Fibroblast of mammary gland (primary cell): ENCODE results near the gene AVEN.
A peak's percentile ranks its signal among the peaks of the same experiment; 100 is the strongest.

Experiments used
- DNase-seq: peaks from one replicate; pipeline ENCODE4 v3.0.0-alpha.2; 2010; ENCODE audit warnings: low read depth
- H3K4me3 ChIP-seq: 2 replicates; pipeline ENCODE4 v1.5.1; 2011; ENCODE audit warnings: low read depth, mild to moderate bottlenecking, low read length, moderate library complexity; ENCODE audit not compliant: control insufficient read depth
- TF ChIP-seq, protein P1 (sequence below): conservative IDR thresholded peaks from 2 replicates; pipeline ENCODE4 v1.5.1; 2011; ENCODE audit warnings: low read depth, low read length, inconsistent platforms; ENCODE audit not compliant: control insufficient read depth, insufficient read depth

Gene AVEN

DNA sequence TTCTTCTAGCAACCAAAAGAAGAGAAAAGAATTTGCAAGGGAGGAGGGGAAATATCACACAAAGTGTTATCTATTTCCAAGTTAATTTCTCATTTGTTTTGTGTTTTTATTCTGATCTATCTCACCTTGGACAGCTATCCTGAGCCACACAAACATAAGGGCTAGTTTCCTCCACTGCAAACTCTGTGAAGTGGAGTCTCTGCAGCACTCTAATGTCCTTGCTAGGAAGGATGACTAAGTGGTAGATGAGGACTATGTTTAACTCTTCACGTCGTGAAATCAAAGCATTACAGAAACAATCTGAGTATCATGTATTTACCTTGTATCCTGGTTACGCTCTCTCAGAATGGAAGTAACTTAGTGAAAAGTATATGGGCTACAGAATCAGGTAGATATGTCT is 104.6 kb downstream of the AVEN start:
- TF ChIP-seq, protein P1, sequence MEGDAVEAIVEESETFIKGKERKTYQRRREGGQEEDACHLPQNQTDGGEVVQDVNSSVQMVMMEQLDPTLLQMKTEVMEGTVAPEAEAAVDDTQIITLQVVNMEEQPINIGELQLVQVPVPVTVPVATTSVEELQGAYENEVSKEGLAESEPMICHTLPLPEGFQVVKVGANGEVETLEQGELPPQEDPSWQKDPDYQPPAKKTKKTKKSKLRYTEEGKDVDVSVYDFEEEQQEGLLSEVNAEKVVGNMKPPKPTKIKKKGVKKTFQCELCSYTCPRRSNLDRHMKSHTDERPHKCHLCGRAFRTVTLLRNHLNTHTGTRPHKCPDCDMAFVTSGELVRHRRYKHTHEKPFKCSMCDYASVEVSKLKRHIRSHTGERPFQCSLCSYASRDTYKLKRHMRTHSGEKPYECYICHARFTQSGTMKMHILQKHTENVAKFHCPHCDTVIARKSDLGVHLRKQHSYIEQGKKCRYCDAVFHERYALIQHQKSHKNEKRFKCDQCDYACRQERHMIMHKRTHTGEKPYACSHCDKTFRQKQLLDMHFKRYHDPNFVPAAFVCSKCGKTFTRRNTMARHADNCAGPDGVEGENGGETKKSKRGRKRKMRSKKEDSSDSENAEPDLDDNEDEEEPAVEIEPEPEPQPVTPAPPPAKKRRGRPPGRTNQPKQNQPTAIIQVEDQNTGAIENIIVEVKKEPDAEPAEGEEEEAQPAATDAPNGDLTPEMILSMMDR, result no peak

DNA sequence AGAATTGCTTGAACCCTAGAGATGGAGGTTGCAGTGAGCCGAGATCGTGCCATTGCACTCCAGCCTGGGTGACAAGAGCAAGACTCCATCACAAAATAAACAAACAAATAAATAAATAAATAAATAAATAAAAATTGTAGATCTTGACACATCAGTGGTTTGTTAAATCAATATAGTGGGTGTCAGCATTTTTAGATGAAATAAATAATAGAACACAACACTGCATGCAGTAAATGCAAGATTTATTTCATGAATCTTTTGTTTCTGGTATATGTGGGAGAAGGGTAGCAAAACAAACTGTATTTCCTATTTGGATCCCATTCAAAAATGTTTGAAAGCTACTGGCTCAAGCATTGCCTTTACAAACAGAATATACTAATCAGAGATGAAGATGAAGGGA is 106.3 kb downstream of the AVEN start:
- DNase-seq, result no peak
- TF ChIP-seq, protein P1, result no peak
- no peak overlapping the region for H3K4me3 ChIP-seq

More for the DNA sequence above, 104.6 kb downstream of the AVEN start:
- H3K4me3 ChIP-seq, result no peak overlapping the region
- DNase-seq, result peak; percentile 34

DNA sequence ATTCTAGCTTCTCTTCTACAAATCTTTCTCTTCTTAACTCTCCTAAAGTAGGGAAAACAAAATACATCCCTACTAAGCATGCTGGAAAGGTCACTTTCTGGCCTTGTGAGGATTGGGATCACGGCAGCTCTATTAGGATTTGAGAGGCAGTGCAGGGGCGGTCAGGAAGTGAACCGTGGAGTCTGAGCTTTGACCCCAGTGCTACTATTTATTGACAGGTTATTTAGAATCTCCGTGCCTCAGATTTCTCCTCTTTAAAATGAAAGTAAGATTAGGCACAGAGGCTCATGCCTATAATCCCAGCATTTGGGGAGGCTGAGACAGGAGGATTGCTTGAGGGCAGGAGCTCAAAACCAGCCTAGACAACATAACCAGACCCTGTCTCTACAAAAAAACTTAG is 112.7 kb downstream of the AVEN start:
- TF ChIP-seq, protein P1, result no peak
- no peak for DNase-seq
- no peak overlapping the region for H3K4me3 ChIP-seq

DNA sequence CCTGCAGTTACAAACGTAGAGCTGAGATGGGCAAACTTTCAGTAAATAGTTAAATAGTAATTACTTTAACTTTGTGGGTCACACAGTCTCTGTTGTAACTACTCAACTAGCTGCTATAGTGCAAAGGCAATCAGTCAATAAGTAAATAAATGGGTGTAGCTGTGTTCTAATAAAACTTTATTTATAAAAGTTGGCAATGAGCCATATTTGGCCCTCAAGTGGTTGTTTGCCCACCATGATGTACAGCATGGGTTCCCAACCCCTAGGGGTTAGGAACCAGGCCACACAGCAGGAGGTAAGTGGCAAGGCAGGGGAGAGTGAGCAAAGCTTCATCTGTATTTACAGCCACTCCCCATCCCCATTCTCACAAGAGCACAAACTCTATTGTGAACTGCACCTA is 115.6 kb downstream of the AVEN start:
- no peak overlapping the region for H3K4me3 ChIP-seq
- no peak for DNase-seq
- TF ChIP-seq, protein P1, result no peak

DNA sequence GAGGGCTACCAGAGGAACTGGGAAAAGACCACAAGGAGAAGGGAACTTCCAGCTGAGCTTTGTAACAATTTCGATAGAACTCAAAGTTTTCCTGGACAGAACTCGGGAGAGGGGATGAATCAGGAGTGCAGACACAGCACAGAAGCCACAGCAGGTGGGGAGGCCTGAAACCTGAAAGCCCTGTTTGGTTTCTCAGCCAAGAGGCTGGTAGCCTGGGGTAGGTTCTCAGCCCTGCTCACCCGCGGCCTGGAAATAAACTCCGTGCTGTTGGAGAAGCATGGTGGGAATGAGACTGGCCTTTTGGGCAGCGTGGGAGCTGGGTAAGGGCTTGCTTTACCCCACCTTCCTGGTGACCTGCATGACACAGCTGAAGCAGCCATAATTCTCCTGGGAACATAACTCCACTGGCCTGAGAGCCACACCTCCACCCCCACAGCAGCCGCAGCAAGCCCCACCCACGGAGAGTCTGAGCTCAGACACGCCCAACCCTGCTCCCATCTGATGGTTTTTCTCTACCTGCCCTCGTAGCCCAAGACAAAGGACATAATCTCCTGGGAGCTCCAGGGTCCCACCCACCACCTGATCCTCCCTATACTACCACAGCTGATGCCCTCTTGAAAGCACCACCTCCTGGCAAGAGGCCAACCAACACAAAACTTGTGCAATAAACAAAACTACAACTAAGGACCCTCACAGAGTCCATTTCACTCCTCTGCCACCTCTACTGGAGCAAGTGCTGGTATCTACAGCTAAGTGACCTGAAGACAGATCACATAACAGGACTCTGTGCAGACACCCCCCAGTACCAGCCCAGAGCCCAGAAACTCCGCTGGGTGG is 123.2 kb downstream of the AVEN start:
- TF ChIP-seq, protein P1, result no peak
- peak; percentile 28 for DNase-seq
- no peak overlapping the region for H3K4me3 ChIP-seq

DNA sequence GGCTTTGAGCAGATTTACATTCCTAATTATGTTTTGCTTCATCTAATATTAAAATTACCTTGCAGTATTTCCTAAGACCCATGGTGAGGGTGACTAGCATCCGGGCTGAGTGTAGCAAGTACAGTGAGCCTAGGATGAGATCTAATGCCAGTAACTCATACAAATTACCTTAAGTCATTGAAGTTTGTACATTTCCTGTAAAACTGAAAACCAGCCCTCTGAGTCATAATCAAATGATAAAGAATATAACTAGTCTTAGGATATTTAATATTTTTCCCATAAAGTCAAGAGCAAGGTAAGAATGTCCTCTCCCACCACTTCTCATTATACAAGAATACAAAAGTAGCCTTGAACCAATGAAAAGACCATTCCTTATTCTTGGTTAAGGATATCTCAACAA is 125.5 kb downstream of the AVEN start:
- peak; percentile 63 for DNase-seq
- no peak overlapping the region for H3K4me3 ChIP-seq
- TF ChIP-seq, protein P1, result no peak
